ENCODE results near the gene MRM2. TPM values are rescaled to one million over a fixed set of nuclear protein-coding genes. Genes with fewer than 3 reads are reported as not detected.

Gene MRM2
- total RNA-seq, 1 experiment from 2014 or later: 49.9 TPM

- DNase-seq (ENCODE audit: low read depth, low spot score) (no peak), ATAC-seq (no peak)
- no peaks in the 10 kb centered on the region for H3K4me1 ChIP-seq (ENCODE audit: control insufficient read depth, insufficient read depth, low read length)
- H3K4me3 ChIP-seq (ENCODE audit: low read depth in 2 of 2, low read length in 2 of 2): no peak overlapping the region
- BruUV-seq (replicated peaks): no TSS peak
- H3K36me3 ChIP-seq (ENCODE audit: control insufficient read depth, insufficient read depth, low read length): peaks cover 9% of the 10 kb centered on the region
- TF ChIP-seq TCF7L2 (IDR thresholded peaks at IDR 0.05; ENCODE audit: low read depth, low read length) (no peak), REST (IDR thresholded peaks at IDR 0.05; ENCODE audit: insufficient read depth in 1 of 2, low read depth in 2 of 2, low read length in 1 of 2) (no peak), SIN3A (IDR thresholded peaks at IDR 0.05; ENCODE audit: borderline replicate concordance, insufficient read depth, low read depth, low read length) (no peak)
- no peaks in the 10 kb centered on the region for H3K9me3 ChIP-seq (ENCODE audit: control insufficient read depth, insufficient read depth, low read depth, low read length)
- H3K27me3 ChIP-seq (ENCODE audit: control insufficient read depth, insufficient read depth, low read length): no peaks in the 10 kb centered on the region
- in situ Hi-C loops (cut with HindIII; ENCODE audit: low pct_unique_long_range_greater_than_20kb, low sequenced_read_pairs) (no loop called here), intact Hi-C loops (cut with micrococcal nuclease; ENCODE audit: unreplicated experiment) (no loop called here)
- CTCF ChIA-PET: no interaction called here
- POLR2A ChIA-PET: no interaction called here
- no peak overlapping the region for H3K27ac ChIP-seq (ENCODE audit: low read length)
Observed at GRCh38 chr7:2205036-2205780, 36.8 kb downstream of the MRM2 start.

GRCh38 chr7:2204446-2204845 lies 37.6 kb downstream of the MRM2 start:
- intact Hi-C loops (cut with micrococcal nuclease; ENCODE audit: unreplicated experiment): no loop called here
- CTCF ChIA-PET: no interaction called here
- peaks cover 9% of the 10 kb centered on the region for H3K36me3 ChIP-seq (ENCODE audit: control insufficient read depth, insufficient read depth, low read length)

More at GRCh38 chr7:2204446-2204845, 37.6 kb downstream of the MRM2 start:
- Histone ChIP-seq H3K9me3 (ENCODE audit: control insufficient read depth, insufficient read depth, low read depth, low read length) (no peaks in the 10 kb centered on the region), H3K4me3 (ENCODE audit: low read depth in 2 of 2, low read length in 2 of 2) (no peak overlapping the region), H3K27me3 (ENCODE audit: control insufficient read depth, insufficient read depth, low read length) (no peaks in the 10 kb centered on the region), H3K4me1 (ENCODE audit: control insufficient read depth, insufficient read depth, low read length) (no peaks in the 10 kb centered on the region), H3K27ac (ENCODE audit: low read length) (no peak overlapping the region)
- DNase-seq (ENCODE audit: low read depth, low spot score) (no peak), ATAC-seq (no peak)
- TF ChIP-seq REST (IDR thresholded peaks at IDR 0.05; ENCODE audit: insufficient read depth in 1 of 2, low read depth in 2 of 2, low read length in 1 of 2): no peak
- no peak for TF ChIP-seq TCF7L2 (IDR thresholded peaks at IDR 0.05; ENCODE audit: low read depth, low read length)
- no peak for TF ChIP-seq SIN3A (IDR thresholded peaks at IDR 0.05; ENCODE audit: borderline replicate concordance, insufficient read depth, low read depth, low read length)
- TF ChIP-seq POLR2AphosphoS5 (IDR thresholded peaks at IDR 0.05; ENCODE audit: low read depth, low read length): no peak
- TF ChIP-seq CTCF (IDR thresholded peaks at IDR 0.05): no peak
- POLR2A ChIA-PET: no interaction called here
- in situ Hi-C loops (cut with HindIII; ENCODE audit: low pct_unique_long_range_greater_than_20kb, low sequenced_read_pairs): no loop called here
- no TSS peak for BruUV-seq (replicated peaks)
